GM23338 (cell line): ENCODE measurements around the gene MAP3K9.

ENCODE experiments used
- CREB1 ChIP-seq: fragments of 250-450 bp; sonication (Bioruptor Pico); IDR thresholded peaks from 2 replicates; pipeline ENCODE4 v1.5.0; 2020; ENCODE audit warnings: low read depth, mild to moderate bottlenecking, moderate library complexity
- CTCF ChIP-seq, 2 experiments: fragments of 200-600 bp in 1 of 2; sonication (generic) in 1 of 2; conservative IDR thresholded peaks; 2 replicates each; pipeline versions ENCODE4 v1.5.1 to v1.6.1; 2016 to 2017; ENCODE audit warnings: antibody characterized with exemption in 2 of 2, low read depth in 2 of 2, mild to moderate bottlenecking in 2 of 2, moderate library complexity in 1 of 2
- ETS1 ChIP-seq: IDR thresholded peaks from 2 replicates; pipeline ENCODE4 v1.6.1; 2016; ENCODE audit warnings: antibody characterized with exemption
- EZH2 ChIP-seq: fragments of 200-600 bp; sonication (generic); IDR thresholded peaks from one replicate; pipeline ENCODE4 v1.8.0; 2017; ENCODE audit warnings: antibody characterized with exemption, mild to moderate bottlenecking, low read depth; ENCODE audit not compliant: unreplicated experiment
- EZH2phosphoT487 ChIP-seq: fragments of 200-600 bp; sonication (generic); IDR thresholded peaks from one replicate; pipeline ENCODE4 v1.8.1; 2018; ENCODE audit warnings: antibody characterized with exemption; ENCODE audit not compliant: unreplicated experiment
- JUNB ChIP-seq: IDR thresholded peaks from one replicate; pipeline ENCODE4 v1.6.1; 2016; ENCODE audit warnings: antibody characterized with exemption; ENCODE audit not compliant: unreplicated experiment
- NANOG ChIP-seq: IDR thresholded peaks from 2 replicates; pipeline ENCODE4 v1.6.1; 2016; ENCODE audit warnings: antibody characterized with exemption, borderline replicate concordance
- POLR2AphosphoS5 ChIP-seq: IDR thresholded peaks from 2 replicates; pipeline ENCODE4 v1.6.1; 2016; ENCODE audit warnings: antibody characterized with exemption, low read depth
- REST ChIP-seq: IDR thresholded peaks from one replicate; pipeline ENCODE4 v1.6.1; 2018; ENCODE audit warnings: antibody characterized with exemption; ENCODE audit not compliant: unreplicated experiment
- STAT1 ChIP-seq: IDR thresholded peaks from one replicate; pipeline ENCODE4 v1.6.1; 2016; ENCODE audit warnings: antibody characterized with exemption; ENCODE audit not compliant: unreplicated experiment
- ZNF114 ChIP-seq: fragments of 250-450 bp; sonication (Bioruptor Pico); IDR thresholded peaks from 2 replicates; pipeline ENCODE4 v1.5.0; 2020; ENCODE audit warnings: mild to moderate bottlenecking, moderate library complexity
- ZNF331 ChIP-seq: fragments of 250-450 bp; sonication (Bioruptor Pico); IDR thresholded peaks from 2 replicates; pipeline ENCODE4 v1.5.0; 2020; ENCODE audit warnings: low read depth, mild to moderate bottlenecking, moderate library complexity

- TF ChIP-seq CTCF (conservative IDR thresholded peaks at IDR 0.05; ENCODE audit: low read depth in 2 of 2) = no peak
- TF ChIP-seq REST = no peak
- TF ChIP-seq POLR2AphosphoS5 = no peak
- no peak for TF ChIP-seq EZH2
- TF ChIP-seq EZH2phosphoT487 = no peak
- TF ChIP-seq ZNF114 = no peak
- no peak for TF ChIP-seq CREB1 (CRISPR knock-in tag)
- TF ChIP-seq STAT1 = no peak
- no peak for TF ChIP-seq ETS1
- no peak for TF ChIP-seq NANOG
- TF ChIP-seq ZNF331 (CRISPR knock-in tag) = no peak
- no peak for TF ChIP-seq JUNB
Measured at GRCh38 chr14:70803321-70804310, 5.7 kb downstream of the MAP3K9 start.
